ENCODE data around the gene OR6A2. TPM values are rescaled to one million over a fixed set of nuclear protein-coding genes. Genes with fewer than 3 reads are reported as not detected.

OR6A2 gene
- total RNA-seq, 4 donors from 2014 or later = 0.19 to 0.79 (median 0.38) TPM; not detected in 1

GRCh38 chr11:6834021-6834420 lies 34.5 kb upstream of the OR6A2 start:
- intact Hi-C loops (cut with DNase I) = no loop called here
- WGBS, 2 donors = 50 to 79% methylated on average over 1 of the region's 1 CpG

GRCh38 chr11:6833356-6833755 lies 33.9 kb upstream of the OR6A2 start:
- Histone ChIP-seq H3K36me3 (no peaks in the 10 kb centered on the region), H3K9me3 (no peaks in the 10 kb centered on the region), H3K4me3 (no peak overlapping the region), H3K27ac (no peak overlapping the region), H3K4me1 (no peaks in the 10 kb centered on the region), H3K27me3 (no peaks in the 10 kb centered on the region)
- 73% methylated on average over 6 of the region's 6 CpGs for WGBS, 2 donors
- intact Hi-C loops (cut with DNase I) = no loop called here
- TF ChIP-seq POLR2A (IDR thresholded peaks at IDR 0.05) (no peak), CTCF (IDR thresholded peaks at IDR 0.05) (no peak)
- no peak for DNase-seq

More at GRCh38 chr11:6834021-6834420, 34.5 kb upstream of the OR6A2 start:
- no peak overlapping the region for H3K4me3 ChIP-seq
- no peak overlapping the region for H3K27ac ChIP-seq
- DNase-seq = no peak
- no peak for TF ChIP-seq CTCF (IDR thresholded peaks at IDR 0.05)
- TF ChIP-seq POLR2A (IDR thresholded peaks at IDR 0.05) = no peak
- no peaks in the 10 kb centered on the region for H3K9me3 ChIP-seq
- no peaks in the 10 kb centered on the region for H3K27me3 ChIP-seq
- H3K36me3 ChIP-seq = no peaks in the 10 kb centered on the region
- no peaks in the 10 kb centered on the region for H3K4me1 ChIP-seq

GRCh38 chr11:6828103-6828502 lies 28.6 kb upstream of the OR6A2 start:
- WGBS, 2 donors = 63 to 71% methylated on average over 1 of the region's 1 CpG
- H3K27me3 ChIP-seq = no peaks in the 10 kb centered on the region
- H3K4me3 ChIP-seq = no peak overlapping the region
- intact Hi-C loops (cut with DNase I) = no loop called here
- no peaks in the 10 kb centered on the region for H3K36me3 ChIP-seq
- no peaks in the 10 kb centered on the region for H3K9me3 ChIP-seq
- no peaks in the 10 kb centered on the region for H3K4me1 ChIP-seq
- no peak overlapping the region for H3K27ac ChIP-seq
- DNase-seq = no peak
- TF ChIP-seq CTCF (IDR thresholded peaks at IDR 0.05) = no peak
- TF ChIP-seq POLR2A (IDR thresholded peaks at IDR 0.05) = no peak

- DNase-seq = no peak
- no peaks in the 10 kb centered on the region for H3K36me3 ChIP-seq
- TF ChIP-seq CTCF (IDR thresholded peaks at IDR 0.05) (no peak), POLR2A (IDR thresholded peaks at IDR 0.05) (no peak)
- H3K27ac ChIP-seq = no peak overlapping the region
- intact Hi-C loops (cut with DNase I) = no loop called here
- H3K4me3 ChIP-seq = no peak overlapping the region
- H3K27me3 ChIP-seq = no peaks in the 10 kb centered on the region
- no peaks in the 10 kb centered on the region for H3K4me1 ChIP-seq
- 65 to 74% methylated on average over 7 of the region's 7 CpGs for WGBS, 2 donors
- no peaks in the 10 kb centered on the region for H3K9me3 ChIP-seq
Measured at GRCh38 chr11:6825231-6825744, 25.8 kb upstream of the OR6A2 start.

- intact Hi-C loops (cut with DNase I) = no loop called here
- H3K27ac ChIP-seq = no peak overlapping the region
Measured at GRCh38 chr11:6824136-6824823, 24.8 kb upstream of the OR6A2 start.

More at GRCh38 chr11:6824136-6824823, 24.8 kb upstream of the OR6A2 start:
- Histone ChIP-seq H3K4me3 (no peak overlapping the region), H3K36me3 (no peaks in the 10 kb centered on the region), H3K9me3 (no peaks in the 10 kb centered on the region), H3K27me3 (no peaks in the 10 kb centered on the region), H3K4me1 (no peaks in the 10 kb centered on the region)
- TF ChIP-seq CTCF (IDR thresholded peaks at IDR 0.05) = no peak
- TF ChIP-seq POLR2A (IDR thresholded peaks at IDR 0.05) = no peak
- no peak for DNase-seq
- 52 to 80% methylated on average over 5 of the region's 5 CpGs for WGBS, 2 donors
